ENCODE results near the gene PHF3. TPM values are rescaled to one million over a fixed set of nuclear protein-coding genes. Genes with fewer than 3 reads are reported as not detected.

Gene PHF3
- total RNA-seq, 1 experiment from 2014 or later, result 32.2 TPM

GRCh38 chr6:63760199-63760598 is 124.6 kb downstream of the PHF3 start:
- DNase-seq (ENCODE audit: extremely low read depth, low read depth), result no peak

GRCh38 chr6:63764318-63764916 is 128.8 kb downstream of the PHF3 start:
- DNase-seq (ENCODE audit: extremely low read depth, low read depth), result peak; percentile 38

Small RNA genes within 50 kb of the gene (small RNA-seq; reads per million reads assigned to genes)
- gene AL513043.1, result 0 reads per million in 2 experiments

Other genes starting within 250 kb of the PHF3 start
- gene PTP4A1, start 63.3 kb upstream of the PHF3 start, total RNA-seq (2014; rRNA removed; shearing (Covaris generic)), result 221 and 237 TPM in 2 replicates

All from NCI-H460 (cell line).